T47D (cell line): ENCODE measurements around the gene FAR2.
"Not testable (repeated sequence)": the region's sequence is repeated elsewhere in the genome, so short reads cannot be mapped to it uniquely, and the experiment has no call there.

ENCODE experiments used
- DNase-seq, 2 experiments: peaks; one replicate each; pipeline versions ENCODE4 v3.0.0 to v3.0.0-alpha.2; 2011 to 2012; ENCODE audit warnings: low read depth in 1 of 2, low spot score in 1 of 2
- JUND ChIP-seq: IDR thresholded peaks from 2 replicates; pipeline ENCODE4 v1.6.1; 2012; ENCODE audit warnings: low read depth
- in situ Hi-C: cut with HindIII; loops from 2 replicates; pipeline ENCODE4 v1.10.0; 2016; ENCODE audit warnings: low sequenced_read_pairs, low pct_unique_long_range_greater_than_20kb

FAR2 gene

DNA sequence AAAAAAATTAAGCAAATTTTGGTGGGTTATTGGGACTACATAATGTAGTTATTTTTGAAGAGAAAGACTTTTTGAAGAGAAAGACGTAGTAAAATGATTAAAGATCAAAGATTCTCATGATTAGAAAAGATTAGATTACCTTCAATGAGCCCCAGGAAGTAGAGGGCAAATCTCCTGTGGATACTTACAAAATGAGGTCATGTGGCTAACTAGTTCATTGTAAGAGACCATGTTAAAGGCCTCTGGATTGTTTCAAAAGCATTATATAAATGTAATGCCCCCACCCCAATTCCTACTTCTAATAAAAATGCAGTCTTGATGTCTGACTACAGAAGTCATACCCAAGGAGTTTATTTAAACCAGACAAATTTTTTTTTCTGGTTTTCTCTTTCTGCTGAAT, 138.5 kb downstream of the FAR2 start:
- no peak for DNase-seq
- TF ChIP-seq JUND: no peak
- in situ Hi-C loops: no loop called here

DNA sequence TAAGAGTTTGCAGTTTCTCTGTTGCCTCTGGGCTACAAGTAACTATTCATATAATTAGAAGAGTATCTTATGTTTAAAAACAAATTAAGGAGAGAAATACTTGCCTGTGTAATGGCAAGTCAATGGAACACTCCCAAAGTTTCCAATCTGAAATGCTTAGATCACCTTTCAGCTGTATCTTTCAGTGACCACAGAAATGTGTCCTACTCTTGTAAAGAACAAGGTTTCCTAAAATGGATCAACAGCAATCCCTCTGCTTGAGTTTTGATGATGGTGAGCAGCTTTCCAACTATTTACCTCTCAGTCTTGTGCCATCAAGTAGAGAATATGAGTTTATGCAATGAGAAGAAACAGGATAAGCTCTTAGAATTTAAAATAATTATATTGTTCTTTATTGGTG, 139.0 kb downstream of the FAR2 start:
- in situ Hi-C loops: no loop called here
- no peak for DNase-seq
- TF ChIP-seq JUND: no peak

- in situ Hi-C loops, DNase-seq: not testable (repeated sequence)
Measured at GRCh38 chr12:29290475-29290874, 141.4 kb downstream of the FAR2 start.

- DNase-seq: no peak
- in situ Hi-C loops: no loop called here
- TF ChIP-seq JUND: no peak
Measured at GRCh38 chr12:29291226-29291625, 142.1 kb downstream of the FAR2 start.

- TF ChIP-seq JUND: no peak
- in situ Hi-C loops: no loop called here
- DNase-seq: no peak
Measured at GRCh38 chr12:29299633-29300032, 150.6 kb downstream of the FAR2 start.

DNA sequence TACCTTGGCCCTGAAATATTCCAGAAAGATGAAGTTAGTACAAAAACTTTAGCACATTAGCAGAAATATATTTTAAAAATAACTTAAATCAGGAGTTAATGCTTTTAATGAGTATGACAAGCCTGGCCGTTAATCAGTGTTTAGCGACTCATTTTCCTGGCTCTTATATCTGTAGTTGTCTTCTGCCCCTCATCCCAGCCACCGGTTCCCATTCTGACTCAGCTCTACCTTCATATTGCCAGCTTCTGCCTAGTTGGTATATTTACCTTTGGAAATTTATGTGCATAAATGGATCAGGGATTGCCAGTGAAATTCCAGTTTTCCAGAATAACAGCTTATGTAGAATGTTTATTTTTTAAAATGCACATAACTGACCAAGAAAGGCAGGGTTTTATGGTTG, 152.0 kb downstream of the FAR2 start:
- no peak for TF ChIP-seq JUND
- in situ Hi-C loops: no loop called here

DNA sequence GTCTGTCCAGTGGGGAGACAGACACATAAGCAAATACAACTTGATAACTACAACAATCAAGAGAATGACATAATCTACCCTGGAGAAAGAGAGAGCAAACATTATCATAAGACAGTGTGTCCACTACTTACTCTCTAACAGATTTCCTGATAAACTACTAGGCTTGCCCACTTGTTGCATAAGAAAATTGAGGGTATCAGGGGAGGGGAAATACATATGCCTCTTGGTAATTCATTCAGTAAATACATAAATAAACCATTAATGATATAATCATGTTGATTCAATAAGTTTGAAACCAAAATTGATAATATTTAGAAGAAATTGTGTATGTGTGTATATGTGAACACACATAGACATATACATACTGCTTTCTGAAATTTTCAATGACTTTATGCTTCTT, 155.3 kb downstream of the FAR2 start:
- DNase-seq: no peak
- in situ Hi-C loops: no loop called here
- TF ChIP-seq JUND: no peak

More for the DNA sequence above, 152.0 kb downstream of the FAR2 start:
- DNase-seq: no peak

GRCh38 chr12:29306266-29306665, 157.2 kb downstream of the FAR2 start:
- no peak for DNase-seq
- in situ Hi-C loops: no loop called here
- no peak for TF ChIP-seq JUND

DNA sequence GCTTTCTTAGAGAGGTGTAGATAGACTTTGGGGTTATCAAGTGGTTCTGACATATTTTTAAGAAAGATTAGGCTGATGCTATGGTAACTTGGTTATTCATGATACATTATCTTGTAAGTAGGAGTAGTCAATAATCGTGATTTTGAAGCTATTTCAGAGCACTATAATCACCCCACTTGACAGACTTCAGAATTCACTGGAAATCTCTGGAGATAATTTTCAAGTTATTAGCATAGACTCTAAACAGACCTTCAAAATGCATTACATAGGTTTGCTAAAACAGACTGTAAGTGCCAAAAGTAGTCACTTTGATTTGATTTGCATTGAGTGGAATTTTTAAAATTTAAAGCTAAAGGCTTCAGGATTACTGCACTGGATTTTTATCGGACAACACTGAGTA, 157.6 kb downstream of the FAR2 start:
- TF ChIP-seq JUND: no peak
- no peak for DNase-seq
- in situ Hi-C loops: no loop called here

- in situ Hi-C loops: no loop called here
- DNase-seq: peak in 1 of 2 experiments; percentile 30
- no peak for TF ChIP-seq JUND
Measured at GRCh38 chr12:29309320-29309902, 160.3 kb downstream of the FAR2 start.

DNA sequence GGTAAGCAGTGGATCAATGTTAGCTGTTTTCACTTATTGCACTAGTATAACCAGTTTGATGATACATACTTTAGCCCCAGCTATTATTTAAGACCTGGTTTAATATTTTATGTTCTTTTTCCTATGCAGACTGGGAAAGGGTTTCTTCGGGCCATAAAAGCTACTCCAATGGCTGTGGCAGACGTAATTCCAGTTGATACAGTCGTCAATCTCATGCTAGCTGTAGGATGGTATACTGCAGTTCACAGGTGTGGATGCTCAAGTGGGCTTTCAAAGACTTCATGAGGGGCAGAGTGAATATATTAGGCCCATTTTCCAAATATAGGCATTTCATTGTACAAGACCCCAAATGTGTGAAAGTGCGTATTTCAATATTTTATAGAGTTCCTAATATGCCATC, 161.8 kb downstream of the FAR2 start:
- no peak for DNase-seq
- in situ Hi-C loops: no loop called here
- TF ChIP-seq JUND: no peak

- TF ChIP-seq JUND: no peak
- DNase-seq: no peak
- in situ Hi-C loops: no loop called here
Measured at GRCh38 chr12:29314416-29314815, 165.3 kb downstream of the FAR2 start.

DNA sequence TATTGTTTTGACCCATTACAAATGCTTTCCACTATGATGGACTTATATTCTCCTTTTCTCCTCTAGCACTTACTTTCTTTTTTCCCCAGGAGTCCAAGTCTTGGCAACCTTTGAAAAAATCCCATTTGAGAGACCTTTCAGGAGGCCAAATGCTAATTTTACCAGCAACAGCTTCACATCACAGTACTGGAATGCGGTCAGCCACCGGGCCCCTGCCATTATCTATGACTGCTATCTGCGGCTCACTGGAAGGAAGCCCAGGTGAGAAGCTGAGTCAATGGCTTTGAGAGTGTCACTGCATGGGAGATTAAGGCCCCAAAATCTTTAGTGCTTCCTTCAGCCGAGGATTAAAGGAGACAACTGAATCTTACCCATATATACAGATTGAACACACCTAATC, 167.7 kb downstream of the FAR2 start:
- DNase-seq: peak in 1 of 2 experiments; percentile 15
- TF ChIP-seq JUND: no peak
- in situ Hi-C loops: no loop called here
